ENCODE data around the gene CSGALNACT2. TPM values are rescaled to one million over a fixed set of nuclear protein-coding genes. Genes with fewer than 3 reads are reported as not detected.

Gene CSGALNACT2
- total and polyA plus RNA-seq, 5 donors from 2014 or later: 17.2 to 69.4 (median 24.6) TPM

Other genes with a start within 250 kb of the CSGALNACT2 start
- gene RET, start 61.4 kb upstream of the CSGALNACT2 start, total RNA-seq: 0.37 TPM
- not detected for gene RET, start 61.4 kb upstream of the CSGALNACT2 start, polyA plus RNA-seq
- gene RASGEF1A, start 128.6 kb downstream of the CSGALNACT2 start, total RNA-seq: 0.91 TPM
- under 1 TPM; 0.16 to 0.41 (median 0.34) TPM for gene RASGEF1A, start 128.6 kb downstream of the CSGALNACT2 start, polyA plus RNA-seq
- gene FXYD4, start 233.2 kb downstream of the CSGALNACT2 start, total RNA-seq: not detected
- not detected for gene FXYD4, start 233.2 kb downstream of the CSGALNACT2 start, polyA plus RNA-seq

All from CD4-positive, CD25-positive, alpha-beta regulatory T cell (primary cell).